ENCODE data around the gene AAR2. TPM values are rescaled to one million over a fixed set of nuclear protein-coding genes. Genes with fewer than 3 reads are reported as not detected.

AAR2 gene
- polyA plus RNA-seq, 1 donor from 2014 or later: 28.1 TPM

DNA sequence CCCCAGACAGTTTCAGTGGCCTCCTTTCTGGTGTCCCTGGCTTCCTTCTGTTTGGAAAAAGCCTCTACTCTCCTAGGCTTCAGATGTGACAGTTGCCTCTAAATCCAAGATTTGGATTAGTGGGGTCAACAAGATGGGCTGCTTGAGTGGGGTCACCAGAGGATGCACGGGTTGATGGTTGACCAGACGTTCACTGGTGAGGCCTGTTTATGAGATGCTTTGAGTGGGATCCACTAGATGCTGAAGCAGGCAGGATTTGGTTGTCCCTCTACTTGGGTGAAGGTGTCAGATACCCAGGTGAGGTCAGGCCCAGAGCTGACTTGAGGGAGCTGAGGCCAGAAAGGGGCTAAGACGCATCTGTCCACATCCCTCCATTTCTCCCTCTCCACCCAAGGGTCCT lies 61.8 kb downstream of the AAR2 start:
- H3F3A ChIP-seq (ENCODE audit: insufficient read depth, low read length, poor library complexity, severe bottlenecking): no peaks in the 10 kb centered on the region
- no peaks in the 10 kb centered on the region for H3K36me3 ChIP-seq (ENCODE audit: insufficient read depth, low read length)
- no peaks in the 10 kb centered on the region for H3K9me2 ChIP-seq (ENCODE audit: insufficient read depth, low read length)
- TF ChIP-seq REST (IDR thresholded peaks at IDR 0.05; ENCODE audit: borderline replicate concordance): no peak
- TF ChIP-seq POLR2AphosphoS5 (IDR thresholded peaks at IDR 0.05): no peak
- TF ChIP-seq, protein P1, sequence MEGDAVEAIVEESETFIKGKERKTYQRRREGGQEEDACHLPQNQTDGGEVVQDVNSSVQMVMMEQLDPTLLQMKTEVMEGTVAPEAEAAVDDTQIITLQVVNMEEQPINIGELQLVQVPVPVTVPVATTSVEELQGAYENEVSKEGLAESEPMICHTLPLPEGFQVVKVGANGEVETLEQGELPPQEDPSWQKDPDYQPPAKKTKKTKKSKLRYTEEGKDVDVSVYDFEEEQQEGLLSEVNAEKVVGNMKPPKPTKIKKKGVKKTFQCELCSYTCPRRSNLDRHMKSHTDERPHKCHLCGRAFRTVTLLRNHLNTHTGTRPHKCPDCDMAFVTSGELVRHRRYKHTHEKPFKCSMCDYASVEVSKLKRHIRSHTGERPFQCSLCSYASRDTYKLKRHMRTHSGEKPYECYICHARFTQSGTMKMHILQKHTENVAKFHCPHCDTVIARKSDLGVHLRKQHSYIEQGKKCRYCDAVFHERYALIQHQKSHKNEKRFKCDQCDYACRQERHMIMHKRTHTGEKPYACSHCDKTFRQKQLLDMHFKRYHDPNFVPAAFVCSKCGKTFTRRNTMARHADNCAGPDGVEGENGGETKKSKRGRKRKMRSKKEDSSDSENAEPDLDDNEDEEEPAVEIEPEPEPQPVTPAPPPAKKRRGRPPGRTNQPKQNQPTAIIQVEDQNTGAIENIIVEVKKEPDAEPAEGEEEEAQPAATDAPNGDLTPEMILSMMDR (IDR thresholded peaks at IDR 0.05; ENCODE audit: poor library complexity, severe bottlenecking): no peak
- TF ChIP-seq SMC3 (conservative IDR thresholded peaks at IDR 0.05; ENCODE audit: poor library complexity): no peak
- no peak for TF ChIP-seq RAD21 (conservative IDR thresholded peaks at IDR 0.05)
- no peak for TF ChIP-seq MXI1 (conservative IDR thresholded peaks at IDR 0.05; ENCODE audit: poor library complexity, severe bottlenecking)
- TF ChIP-seq TAF1 (IDR thresholded peaks at IDR 0.05; ENCODE audit: low read depth): no peak
- TF ChIP-seq EP300 (conservative IDR thresholded peaks at IDR 0.05; ENCODE audit: poor library complexity, severe bottlenecking): no peak
- no peak for TF ChIP-seq EZH2 (IDR thresholded peaks at IDR 0.05; ENCODE audit: borderline replicate concordance, insufficient read depth, low read length, poor library complexity, severe bottlenecking)
- peaks cover 3% of the 10 kb centered on the region for H3K27me3 ChIP-seq (ENCODE audit: insufficient read depth, low read depth, low read length)
- H3K4me2 ChIP-seq (ENCODE audit: low read length): no peak overlapping the region
- H2AFZ ChIP-seq (ENCODE audit: low read depth, low read length): no peak overlapping the region
- H3K79me2 ChIP-seq (replicated peaks; ENCODE audit: insufficient read depth, low read length): no peaks in the 10 kb centered on the region
- H3K4me3 ChIP-seq (ENCODE audit: low read length): no peak overlapping the region
- no peak overlapping the region for H3K9ac ChIP-seq (ENCODE audit: low read length)
- no peaks in the 10 kb centered on the region for H3K9me3 ChIP-seq (ENCODE audit: low read length)
- no peak overlapping the region for H3K27ac ChIP-seq (ENCODE audit: low read length)
- H4K20me1 ChIP-seq (ENCODE audit: insufficient read depth): no peaks in the 10 kb centered on the region

DNA sequence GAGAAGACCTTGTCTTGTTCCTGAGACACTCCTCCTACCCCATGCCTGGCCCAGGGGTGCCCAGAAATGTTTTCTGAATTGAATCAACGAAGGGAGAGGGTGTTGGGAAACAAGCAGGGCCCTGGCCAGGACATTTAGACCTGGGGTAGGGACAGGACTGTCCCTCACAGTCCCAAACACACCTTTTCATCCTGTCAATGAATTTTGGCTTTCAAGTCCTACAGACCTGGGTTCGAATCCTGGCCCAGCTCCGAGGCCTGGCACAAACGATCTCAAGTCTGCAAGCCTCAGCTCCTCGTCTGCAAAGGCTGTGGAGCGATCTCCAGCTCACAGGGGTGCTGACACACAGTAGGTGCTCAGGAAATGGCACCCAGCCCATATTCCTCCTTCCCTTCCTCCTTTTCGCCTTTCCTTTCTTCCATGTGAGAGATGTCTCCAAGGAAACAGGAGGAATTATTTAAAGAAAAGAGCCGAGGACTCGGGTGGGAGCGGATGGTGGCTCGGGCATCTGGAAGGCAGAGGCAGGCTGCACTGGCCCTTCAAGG lies 62.6 kb downstream of the AAR2 start:
- Histone ChIP-seq H3K4me3 (ENCODE audit: low read length) (no peak overlapping the region), H3F3A (ENCODE audit: insufficient read depth, low read length, poor library complexity, severe bottlenecking) (no peaks in the 10 kb centered on the region), H3K9me2 (ENCODE audit: insufficient read depth, low read length) (no peaks in the 10 kb centered on the region), H4K20me1 (ENCODE audit: insufficient read depth) (no peaks in the 10 kb centered on the region), H2AFZ (ENCODE audit: low read depth, low read length) (no peak overlapping the region), H3K79me2 (replicated peaks; ENCODE audit: insufficient read depth, low read length) (no peaks in the 10 kb centered on the region), H3K36me3 (ENCODE audit: insufficient read depth, low read length) (no peaks in the 10 kb centered on the region), H3K27ac (ENCODE audit: low read length) (no peak overlapping the region), H3K9ac (ENCODE audit: low read length) (no peak overlapping the region), H3K27me3 (ENCODE audit: insufficient read depth, low read depth, low read length) (peaks cover 11% of the 10 kb centered on the region), H3K9me3 (ENCODE audit: low read length) (no peaks in the 10 kb centered on the region), H3K4me2 (ENCODE audit: low read length) (no peak overlapping the region)
- TF ChIP-seq SMC3 (conservative IDR thresholded peaks at IDR 0.05; ENCODE audit: poor library complexity): no peak
- no peak for TF ChIP-seq EZH2 (IDR thresholded peaks at IDR 0.05; ENCODE audit: borderline replicate concordance, insufficient read depth, low read length, poor library complexity, severe bottlenecking)
- no peak for TF ChIP-seq MXI1 (conservative IDR thresholded peaks at IDR 0.05; ENCODE audit: poor library complexity, severe bottlenecking)
- TF ChIP-seq POLR2AphosphoS5 (IDR thresholded peaks at IDR 0.05): no peak
- TF ChIP-seq, protein P1 (IDR thresholded peaks at IDR 0.05; ENCODE audit: poor library complexity, severe bottlenecking): no peak
- no peak for TF ChIP-seq TAF1 (IDR thresholded peaks at IDR 0.05; ENCODE audit: low read depth)
- TF ChIP-seq EP300 (conservative IDR thresholded peaks at IDR 0.05; ENCODE audit: poor library complexity, severe bottlenecking): no peak
- TF ChIP-seq REST (IDR thresholded peaks at IDR 0.05; ENCODE audit: borderline replicate concordance): no peak
- TF ChIP-seq RAD21 (conservative IDR thresholded peaks at IDR 0.05): no peak

All from neural cell (in vitro differentiated cells).